Panc1 (cell line): Measurements from ENCODE around the gene PICALM. TPM values are rescaled to one million over a fixed set of nuclear protein-coding genes. Genes with fewer than 3 reads are reported as not detected.
A peak's percentile ranks its signal among the peaks of the same experiment; 100 is the strongest.

Source experiments
- ATAC-seq: fragments of 200-7000 bp; cut with Tn5 transposase; 2 replicates; pipeline ENCODE4 v1.9.1; 2020; ENCODE audit warnings: mild to moderate bottlenecking, moderate library complexity
- BruUV-seq: library from RNA; stranded (reverse); fragments of 400-500 nt; replicated peaks from 2 replicates; lab custom pipeline; 2021; lab: Mats Ljungman, UMichigan
- CTCF ChIA-PET: fragments of 300-600 bp; sonication (Branson Sonifier 250); formaldehyde crosslinking; loops from one replicate; lab custom pipeline; 2022; ENCODE audit warnings: antibody characterized with exemption; lab: Charles Lee
- POLR2A ChIA-PET: fragments of 300-600 bp; sonication (Branson Sonifier 250); formaldehyde crosslinking; loops from one replicate; lab custom pipeline; 2022; ENCODE audit warnings: antibody characterized with exemption; lab: Charles Lee
- DNase-seq: peaks from one replicate; pipeline ENCODE4 v3.0.0-alpha.2; 2010; ENCODE audit warnings: low read depth, low spot score
- H3K27ac ChIP-seq: 2 replicates; pipeline ENCODE4 v1.5.1; 2011; ENCODE audit warnings: mild to moderate bottlenecking, low read length, inconsistent platforms
- H3K27me3 ChIP-seq: fragments of 200-500 bp; sonication (Bioruptor generic); 2 replicates; pipeline ENCODE4 v1.6.0; 2014; ENCODE audit warnings: low read length, inconsistent platforms; ENCODE audit not compliant: control insufficient read depth, insufficient read depth
- H3K36me3 ChIP-seq: fragments of 200-500 bp; sonication (Bioruptor generic); 2 replicates; pipeline ENCODE4 v1.5.1; 2014; ENCODE audit warnings: inconsistent platforms, mild to moderate bottlenecking, low read length, moderate library complexity; ENCODE audit not compliant: control insufficient read depth, insufficient read depth
- H3K4me1 ChIP-seq: 2 replicates; pipeline ENCODE4 v1.5.1; 2011; ENCODE audit warnings: inconsistent platforms, mild to moderate bottlenecking, low read length, moderate library complexity; ENCODE audit not compliant: control insufficient read depth, insufficient read depth
- H3K4me3 ChIP-seq, 2 experiments: 2 replicates each; pipeline ENCODE4 v1.5.1; 2011 to 2012; ENCODE audit warnings: low read depth in 2 of 2, low read length in 2 of 2, mild to moderate bottlenecking in 2 of 2, inconsistent platforms in 1 of 2, moderate library complexity in 1 of 2
- H3K9me3 ChIP-seq: fragments of 200-500 bp; sonication (Bioruptor generic); 2 replicates; pipeline ENCODE4 v1.5.1; 2014; ENCODE audit warnings: low read depth, mild to moderate bottlenecking, inconsistent platforms, low read length, moderate library complexity; ENCODE audit not compliant: control insufficient read depth, insufficient read depth
- CTCF ChIP-seq: fragments of 450-650 bp; IDR thresholded peaks from 2 replicates; pipeline ENCODE4 v1.5.1; 2017; ENCODE audit warnings: mild to moderate bottlenecking
- POLR2AphosphoS5 ChIP-seq: IDR thresholded peaks from 2 replicates; pipeline ENCODE4 v1.6.1; 2012; ENCODE audit warnings: mild to moderate bottlenecking, low read depth, low read length, moderate library complexity
- REST ChIP-seq, 2 experiments: IDR thresholded peaks; 2 replicates each; pipeline ENCODE4 v1.6.1; 2011 to 2012; ENCODE audit warnings: low read depth in 2 of 2, control low read depth in 1 of 2, low read length in 1 of 2, mild to moderate bottlenecking in 1 of 2, moderate library complexity in 1 of 2; ENCODE audit not compliant: insufficient read depth in 1 of 2
- SIN3A ChIP-seq: IDR thresholded peaks from 2 replicates; pipeline ENCODE4 v1.6.1; 2012; ENCODE audit warnings: low read depth, mild to moderate bottlenecking, low read length, moderate library complexity, borderline replicate concordance; ENCODE audit not compliant: insufficient read depth
- TCF7L2 ChIP-seq: IDR thresholded peaks from 2 replicates; pipeline ENCODE4 v1.6.1; 2011; ENCODE audit warnings: mild to moderate bottlenecking, low read depth, low read length, inconsistent platforms
- in situ Hi-C: cut with HindIII; loops from 2 replicates; pipeline ENCODE4 v1.10.0; 2016; ENCODE audit warnings: low sequenced_read_pairs, low pct_unique_long_range_greater_than_20kb
- intact Hi-C: fragments of 100-400 bp; cut with micrococcal nuclease; formaldehyde crosslinking; loops from one replicate; pipeline ENCODE4 v1.10.0; 2022; ENCODE audit not compliant: unreplicated experiment
- total RNA-seq: library from RNA; stranded (reverse); gene quantifications from one replicate; pipeline ENCODE4 v1.2.1, GENCODE V29; 2021; ENCODE audit not compliant: unreplicated experiment

Gene PICALM
- total RNA-seq, 1 experiment from 2014 or later, result 153 TPM

- DNase-seq (no peak), ATAC-seq (peak; percentile 79)
- Histone ChIP-seq H3K4me3 (no peak overlapping the region), H3K27ac (no peak overlapping the region), H3K4me1 (no peaks in the 10 kb centered on the region), H3K36me3 (no peaks in the 10 kb centered on the region), H3K27me3 (no peaks in the 10 kb centered on the region), H3K9me3 (no peaks in the 10 kb centered on the region)
- intact Hi-C loops, result loop anchor here (5.0 to 10.0 kb wide), 2 partner anchors 276 to 353 kb away; no protein-coding TSS in a partner anchor
- ChIA-PET CTCF (no interaction called here), POLR2A (no interaction called here)
- 0 out of 4 replicates have a peak, but pooled peaks of 1 of the 2 experiments have one; percentile 26 for TF ChIP-seq REST (IDR thresholded peaks at IDR 0.05; ENCODE audit: insufficient read depth in 1 of 2, low read depth in 2 of 2, low read length in 1 of 2)
- TF ChIP-seq TCF7L2, result no peak
- peak; percentile 73 for TF ChIP-seq CTCF
- no TSS peak for BruUV-seq
- in situ Hi-C loops, result no loop called here
Observed at GRCh38 chr11:85941380-85941973, 127.4 kb downstream of the PICALM start.

- in situ Hi-C loops, result no loop called here
- H3K4me1 ChIP-seq, result no peaks in the 10 kb centered on the region
- ATAC-seq, result no peak
- POLR2A ChIA-PET, result interaction anchor here (0.7 kb wide), 1 partner anchor 217 kb away, joined by 3 read pairs; no protein-coding TSS in a partner anchor
- no peaks in the 10 kb centered on the region for H3K36me3 ChIP-seq
- TF ChIP-seq REST (IDR thresholded peaks at IDR 0.05; ENCODE audit: insufficient read depth in 1 of 2, low read depth in 2 of 2, low read length in 1 of 2), result no peak
- TF ChIP-seq POLR2AphosphoS5, result no peak
- no peak for TF ChIP-seq CTCF
- TF ChIP-seq SIN3A, result no peak
- no peak for TF ChIP-seq TCF7L2
- DNase-seq, result no peak
- no peaks in the 10 kb centered on the region for H3K27me3 ChIP-seq
- H3K9me3 ChIP-seq, result no peaks in the 10 kb centered on the region
- H3K27ac ChIP-seq, result no peak overlapping the region
- H3K4me3 ChIP-seq, result no peak overlapping the region
- CTCF ChIA-PET, result interaction anchor here (0.6 kb wide), 1 partner anchor 739 kb away, joined by 4 read pairs; no protein-coding TSS in a partner anchor
- intact Hi-C loops, result loop anchor here (5.0 to 10.0 kb wide), 2 partner anchors 278 to 355 kb away; no protein-coding TSS in a partner anchor
- BruUV-seq, result no TSS peak
Observed at GRCh38 chr11:85939099-85940015, 129.5 kb downstream of the PICALM start.
